Activated naive CD4-positive, alpha-beta T cell treated with anti-CD3 and anti-CD28 coated beads, Interleukin-2, amount 50 U/mL, for 16 hours (primary cell): Measurements from ENCODE around the gene PMPCA.
A peak's percentile ranks its signal among the peaks of the same experiment; 100 is the strongest.
"Not testable (repeated sequence)": the region's sequence is repeated elsewhere in the genome, so short reads cannot be mapped to it uniquely, and the experiment has no call there.

Experiments used
- DNase-seq: peaks from one replicate; pipeline ENCODE4 v3.0.0-alpha.2; 2020

The PMPCA gene

GRCh38 chr9:136395345-136396218 is 14.9 kb upstream of the PMPCA start:
- no peak for DNase-seq

- no peak for DNase-seq
Observed at GRCh38 chr9:136396219-136396515, 14.3 kb upstream of the PMPCA start.

- no peak for DNase-seq
Observed at GRCh38 chr9:136397643-136398042, 12.8 kb upstream of the PMPCA start.

- no peak for DNase-seq
Observed at GRCh38 chr9:136398286-136398685, 12.2 kb upstream of the PMPCA start.

GRCh38 chr9:136399176-136400037 is 11.1 kb upstream of the PMPCA start:
- peak; percentile 45 for DNase-seq

GRCh38 chr9:136400038-136400834 is 10.2 kb upstream of the PMPCA start, which contains the start of gene SNAPC4:
Gene SNAPC4 (minus strand): TSS chr9:136400170. CDS start chr9:136398428, 1,742 bp downstream.
- peak; percentile 89 for DNase-seq

GRCh38 chr9:136401173-136401922 is 9.1 kb upstream of the PMPCA start:
- no peak for DNase-seq

- DNase-seq = no peak
Observed at GRCh38 chr9:136402067-136402466, 8.4 kb upstream of the PMPCA start.

- peak; percentile 73 for DNase-seq
Observed at GRCh38 chr9:136403538-136403914, 6.9 kb upstream of the PMPCA start.

GRCh38 chr9:136403915-136404800 is 6.3 kb upstream of the PMPCA start:
- DNase-seq = peak; percentile 30

GRCh38 chr9:136404801-136405136 is 5.7 kb upstream of the PMPCA start:
- DNase-seq = no peak

- no peak for DNase-seq
Observed at GRCh38 chr9:136405481-136405880, 5.0 kb upstream of the PMPCA start.

- not testable (repeated sequence) for DNase-seq
Observed at GRCh38 chr9:136405904-136406303, 4.6 kb upstream of the PMPCA start.

GRCh38 chr9:136407061-136407460 is 3.4 kb upstream of the PMPCA start:
- not testable (repeated sequence) for DNase-seq

GRCh38 chr9:136407911-136408310 is 2.5 kb upstream of the PMPCA start:
- DNase-seq = no peak

- peak; percentile 49 for DNase-seq
Observed at GRCh38 chr9:136409557-136410455, 652 bp upstream of the PMPCA start.

- no peak for DNase-seq
Observed at GRCh38 chr9:136411378-136411777, 920 bp downstream of the PMPCA start.

- no peak for DNase-seq
Observed at GRCh38 chr9:136412962-136413361, 2.5 kb downstream of the PMPCA start.

GRCh38 chr9:136416427-136416826 is 6.0 kb downstream of the PMPCA start:
- DNase-seq = no peak

- no peak for DNase-seq
Observed at GRCh38 chr9:136416914-136417313, 6.5 kb downstream of the PMPCA start.
